Pancreas (tissue), 10 donors: ENCODE results near the gene MKNK1. TPM values are rescaled to one million over a fixed set of nuclear protein-coding genes. Genes with fewer than 3 reads are reported as not detected.
A peak's percentile ranks its signal among the peaks of the same experiment; 100 is the strongest.

Experiments
- ATAC-seq, 4 donors: fragments of 200-7000 bp; cut with Tn5 transposase; one replicate each; pipeline versions ENCODE4 v1.8.0 to v1.9.1; 2020; ENCODE audit warnings: mild to moderate bottlenecking in 4 of 4, moderate library complexity in 4 of 4
- DNase-seq, 6 donors: peaks; one replicate each; pipeline ENCODE4 v3.0.0-alpha.2; 2020
- FAIRE-seq: peaks from 2 replicates; lab custom pipeline; 2012; peaks lifted over from hg19 to GRCh38; lab: Jason Lieb, UNC
- H3K27ac ChIP-seq, 4 donors: fragments of 200-600 bp; sonication (generic); 1 replicate in 3 of 4; 2 replicates in 1 of 4; pipeline versions ENCODE4 v1.5.0 to v1.8.0; 2020
- H3K27me3 ChIP-seq, 4 donors: fragments of 200-600 bp; one replicate each; pipeline ENCODE4 v1.8.0; 2021
- H3K36me3 ChIP-seq, 3 donors: fragments of 200-600 bp; sonication (generic) in 1 of 3; one replicate each; pipeline versions ENCODE4 v1.5.0 to v1.8.0; 2020 to 2021
- H3K4me1 ChIP-seq, 3 donors: fragments of 200-600 bp; one replicate each; pipeline ENCODE4 v1.8.0; 2021
- H3K4me3 ChIP-seq, 4 donors: fragments of 200-600 bp; sonication (generic) in 2 of 4; one replicate each; pipeline versions ENCODE4 v1.5.0 to v1.8.0; 2020 to 2021
- H3K9me3 ChIP-seq, 4 donors: fragments of 200-600 bp; one replicate each; pipeline ENCODE4 v1.8.0; 2021
- CTCF ChIP-seq, 4 donors: fragments of 200-600 bp; sonication (generic) in 3 of 4; IDR thresholded peaks; one replicate each; pipeline versions ENCODE4 v1.5.0 to v1.8.0; 2021; ENCODE audit warnings: antibody characterized with exemption in 4 of 4
- WGBS, 2 donors: extraction: QIAGEN DNeasy Blood & Tissue Kit; methylation state at CpG; one replicate each; pipeline ENCODE4 v1.1.7; 2013; 5-methylcytosine and 5-hydroxymethylcytosine counted together
- intact Hi-C, 3 donors: fragments of 100-400 bp; cut with DNase I; formaldehyde crosslinking; loops; one replicate each; pipeline versions ENCODE4 v1.11.1 to v1.14.2; 2022
- polyA plus RNA-seq, 2 donors: library from polyadenylated mRNA; stranded (reverse); fragments of 200-250 nt; gene quantifications; one replicate each; pipeline ENCODE4 v1.2.3, GENCODE V29; 2013
- total RNA-seq, 6 donors: library from RNA; stranded (reverse); fragmentation: NEBNext Ultra II Directional in 4 of 6; extraction: Animal tissue kit (Norgen Biotek cat#: 25700) in 4 of 6; gene quantifications; one replicate each; pipeline versions ENCODE4 v1.2.1 to v1.2.4, GENCODE V29; 2021 to 2023
- donor health status: healthy with polysubstance abuse.
- donor health status: DM: no; HTN: no; CAD: no; lungs with moderate emphysema.
- donor health status: DM: no; HTN: no; CAD: no.
- donor health status: control.
- donor health status: control.
- donor health status: Bipolar disorder and iron deficiency.
- donor health status: DM: yes; HTN: yes; CAD: no.
- donor health status: DM: no; HTN: no; CAD: no.
- donor health status: DM: no; HTN: no; CAD: no.
- donor health status: DM: yes; HTN: yes; CAD: no.

MKNK1 gene
- total and polyA plus RNA-seq, 8 donors = 44.9 to 172 (median 103) TPM

GRCh38 chr1:46522184-46522968, 81.7 kb downstream of the MKNK1 start:
- FAIRE-seq = no peak

GRCh38 chr1:46521414-46521813, 82.7 kb downstream of the MKNK1 start:
- H3K27me3 ChIP-seq = no peaks in the 10 kb centered on the region
- DNase-seq (peak in 1 of 6 donors; percentile 12), FAIRE-seq (no peak), ATAC-seq (no peak)
- WGBS, 2 donors = 87 to 89% methylated on average over 2 of the region's 2 CpGs
- H3K9me3 ChIP-seq = no peaks in the 10 kb centered on the region
- intact Hi-C loops = no loop called here
- H3K4me3 ChIP-seq = no peak overlapping the region
- no peak for TF ChIP-seq CTCF (IDR thresholded peaks at IDR 0.05)
- peak overlapping the region in 1 of 4 donors; percentile 48 for H3K27ac ChIP-seq
- H3K4me1 ChIP-seq = no peaks in the 10 kb centered on the region
- H3K36me3 ChIP-seq = no peaks in the 10 kb centered on the region

More at GRCh38 chr1:46522184-46522968, 81.7 kb downstream of the MKNK1 start:
- Histone ChIP-seq H3K36me3 (no peaks in the 10 kb centered on the region), H3K4me1 (no peaks in the 10 kb centered on the region), H3K27me3 (no peaks in the 10 kb centered on the region), H3K4me3 (no peak overlapping the region), H3K27ac (peak overlapping the region; percentile 16 to 48 (median 23)), H3K9me3 (no peaks in the 10 kb centered on the region)
- DNase-seq = peak in 4 of 6 donors; percentile 43 to 56 (median 48)
- intact Hi-C loops = no loop called here
- no peak for TF ChIP-seq CTCF (IDR thresholded peaks at IDR 0.05)
- WGBS, 2 donors = 25 to 31% methylated on average over 16 of the region's 16 CpGs
- peak; percentile 58 to 73 (median 66) for ATAC-seq

- Histone ChIP-seq H3K27me3 (no peaks in the 10 kb centered on the region), H3K36me3 (no peaks in the 10 kb centered on the region), H3K4me3 (no peak overlapping the region), H3K27ac (no peak overlapping the region), H3K4me1 (no peaks in the 10 kb centered on the region), H3K9me3 (no peaks in the 10 kb centered on the region)
- intact Hi-C loops = no loop called here
- DNase-seq (peak in 1 of 6 donors; percentile 42), ATAC-seq (no peak), FAIRE-seq (no peak)
- no peak for TF ChIP-seq CTCF (IDR thresholded peaks at IDR 0.05)
- 75 to 84% methylated on average over 15 of the region's 15 CpGs for WGBS, 2 donors
Observed at GRCh38 chr1:46520063-46520911, 83.8 kb downstream of the MKNK1 start.

GRCh38 chr1:46519209-46519608, 84.9 kb downstream of the MKNK1 start:
- FAIRE-seq (no peak), DNase-seq (peak in 1 of 6 donors; percentile 0), ATAC-seq (no peak)
- H3K27ac ChIP-seq = no peak overlapping the region
- no peak overlapping the region for H3K4me3 ChIP-seq
- no peak for TF ChIP-seq CTCF (IDR thresholded peaks at IDR 0.05)
- H3K9me3 ChIP-seq = no peaks in the 10 kb centered on the region
- WGBS, 2 donors = 62 to 64% methylated on average over 4 of the region's 4 CpGs
- intact Hi-C loops = no loop called here
- no peaks in the 10 kb centered on the region for H3K4me1 ChIP-seq
- H3K27me3 ChIP-seq = no peaks in the 10 kb centered on the region
- no peaks in the 10 kb centered on the region for H3K36me3 ChIP-seq
